Ecto neural progenitor cell (in vitro differentiated cells): ENCODE data around the gene ZNF423.
A peak's percentile ranks its signal among the peaks of the same experiment; 100 is the strongest.

ENCODE experiments used
- DNase-seq: peaks from one replicate; pipeline ENCODE4 v3.0.0-alpha.2; 2018; ENCODE audit warnings: low spot score

The ZNF423 gene

GRCh38 chr16:49782405-49782804 is 73.5 kb downstream of the ZNF423 start:
- no peak for DNase-seq

- no peak for DNase-seq
Measured at GRCh38 chr16:49781401-49781800, 74.5 kb downstream of the ZNF423 start.

GRCh38 chr16:49780433-49780832 is 75.5 kb downstream of the ZNF423 start:
- DNase-seq = no peak

- DNase-seq = no peak
Measured at GRCh38 chr16:49779979-49780378, 75.9 kb downstream of the ZNF423 start.

- DNase-seq = no peak
Measured at GRCh38 chr16:49778202-49778930, 77.5 kb downstream of the ZNF423 start.

- no peak for DNase-seq
Measured at GRCh38 chr16:49776734-49777133, 79.2 kb downstream of the ZNF423 start.

GRCh38 chr16:49776085-49776595 is 79.8 kb downstream of the ZNF423 start:
- DNase-seq = peak; percentile 75

- DNase-seq = no peak
Measured at GRCh38 chr16:49775581-49775980, 80.3 kb downstream of the ZNF423 start.

GRCh38 chr16:49775018-49775417 is 80.9 kb downstream of the ZNF423 start:
- DNase-seq = no peak

GRCh38 chr16:49773534-49774475 is 82.1 kb downstream of the ZNF423 start:
- no peak for DNase-seq

- DNase-seq = no peak
Measured at GRCh38 chr16:49767998-49768397, 87.9 kb downstream of the ZNF423 start.

GRCh38 chr16:49767414-49767813 is 88.5 kb downstream of the ZNF423 start:
- DNase-seq = no peak

- DNase-seq = no peak
Measured at GRCh38 chr16:49766225-49766624, 89.7 kb downstream of the ZNF423 start.

GRCh38 chr16:49763826-49764225 is 92.1 kb downstream of the ZNF423 start:
- no peak for DNase-seq

GRCh38 chr16:49760815-49761214 is 95.1 kb downstream of the ZNF423 start:
- DNase-seq = no peak

- peak; percentile 69 for DNase-seq
Measured at GRCh38 chr16:49757559-49758069, 98.3 kb downstream of the ZNF423 start.

- no peak for DNase-seq
Measured at GRCh38 chr16:49756775-49757558, 98.9 kb downstream of the ZNF423 start.

GRCh38 chr16:49755716-49756505 is 100.0 kb downstream of the ZNF423 start:
- no peak for DNase-seq

GRCh38 chr16:49755313-49755620 is 100.6 kb downstream of the ZNF423 start:
- DNase-seq = no peak

- no peak for DNase-seq
Measured at GRCh38 chr16:49754495-49755312, 101.2 kb downstream of the ZNF423 start.
